Activated CD8-positive, alpha-beta memory T cell treated with anti-CD3 and anti-CD28 coated beads, Interleukin-2, amount 50 U/mL, for 1 hour (primary cell): ENCODE data around the gene ZC3H7B.
"Not testable (repeated sequence)": the region's sequence is repeated elsewhere in the genome, so short reads cannot be mapped to it uniquely, and the experiment has no call there.

Experiments
- DNase-seq: peaks from one replicate; pipeline ENCODE4 v3.0.0-alpha.2; 2020; ENCODE audit errors: extremely low read depth

The ZC3H7B gene, protein sequence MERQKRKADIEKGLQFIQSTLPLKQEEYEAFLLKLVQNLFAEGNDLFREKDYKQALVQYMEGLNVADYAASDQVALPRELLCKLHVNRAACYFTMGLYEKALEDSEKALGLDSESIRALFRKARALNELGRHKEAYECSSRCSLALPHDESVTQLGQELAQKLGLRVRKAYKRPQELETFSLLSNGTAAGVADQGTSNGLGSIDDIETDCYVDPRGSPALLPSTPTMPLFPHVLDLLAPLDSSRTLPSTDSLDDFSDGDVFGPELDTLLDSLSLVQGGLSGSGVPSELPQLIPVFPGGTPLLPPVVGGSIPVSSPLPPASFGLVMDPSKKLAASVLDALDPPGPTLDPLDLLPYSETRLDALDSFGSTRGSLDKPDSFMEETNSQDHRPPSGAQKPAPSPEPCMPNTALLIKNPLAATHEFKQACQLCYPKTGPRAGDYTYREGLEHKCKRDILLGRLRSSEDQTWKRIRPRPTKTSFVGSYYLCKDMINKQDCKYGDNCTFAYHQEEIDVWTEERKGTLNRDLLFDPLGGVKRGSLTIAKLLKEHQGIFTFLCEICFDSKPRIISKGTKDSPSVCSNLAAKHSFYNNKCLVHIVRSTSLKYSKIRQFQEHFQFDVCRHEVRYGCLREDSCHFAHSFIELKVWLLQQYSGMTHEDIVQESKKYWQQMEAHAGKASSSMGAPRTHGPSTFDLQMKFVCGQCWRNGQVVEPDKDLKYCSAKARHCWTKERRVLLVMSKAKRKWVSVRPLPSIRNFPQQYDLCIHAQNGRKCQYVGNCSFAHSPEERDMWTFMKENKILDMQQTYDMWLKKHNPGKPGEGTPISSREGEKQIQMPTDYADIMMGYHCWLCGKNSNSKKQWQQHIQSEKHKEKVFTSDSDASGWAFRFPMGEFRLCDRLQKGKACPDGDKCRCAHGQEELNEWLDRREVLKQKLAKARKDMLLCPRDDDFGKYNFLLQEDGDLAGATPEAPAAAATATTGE

DNA sequence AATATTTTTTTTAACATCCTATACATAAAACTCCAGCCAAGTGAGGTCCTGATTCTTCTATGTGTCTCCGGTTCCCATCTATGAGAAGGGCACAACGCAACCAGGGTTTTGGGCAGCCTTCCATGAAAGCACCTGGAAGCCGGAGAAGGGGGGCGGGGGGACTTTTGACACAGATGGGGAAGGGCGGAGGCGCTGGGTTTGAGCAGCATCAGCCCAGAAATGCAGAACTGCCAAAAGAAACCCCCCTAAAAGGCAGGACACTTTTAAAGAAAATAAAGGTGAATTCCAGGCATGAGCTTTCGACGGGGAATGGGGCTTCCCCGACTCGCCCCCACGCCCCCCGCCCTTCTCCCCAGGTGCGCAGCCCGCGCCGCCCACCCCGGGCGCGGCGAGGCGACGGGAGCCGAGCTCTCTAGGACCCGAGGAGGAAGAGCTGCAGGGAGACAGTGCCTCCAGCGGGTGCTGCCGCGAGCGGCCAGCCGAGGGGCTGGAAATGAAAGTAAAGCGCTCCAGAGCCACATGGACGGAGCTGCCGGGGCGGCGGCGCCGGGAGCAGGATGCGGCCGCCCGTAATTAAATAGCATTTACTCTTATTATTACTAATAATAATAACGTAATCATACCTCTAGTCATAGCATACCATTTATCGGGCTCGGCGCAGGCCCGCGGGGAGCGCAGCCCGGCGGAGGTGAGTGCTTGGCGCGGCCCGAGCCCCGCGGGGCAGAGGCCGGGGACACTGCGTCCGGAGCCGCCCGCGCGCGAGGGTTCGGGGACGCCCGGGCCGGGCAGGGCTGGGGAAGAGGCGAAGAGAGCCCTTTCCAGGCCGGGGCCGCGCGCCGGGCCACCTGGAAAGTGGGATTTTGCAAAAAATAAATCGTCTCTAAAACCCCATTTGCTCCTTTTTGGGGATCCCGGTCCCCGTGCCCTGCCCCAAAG lies at the start of gene ZC3H7B:
Gene ZC3H7B, plus strand, starts transcription at position 441 of the 936 bp plus-strand sequence. CDS start 19,136 bp downstream, outside the sequence.
- DNase-seq, result peak; percentile 42

DNA sequence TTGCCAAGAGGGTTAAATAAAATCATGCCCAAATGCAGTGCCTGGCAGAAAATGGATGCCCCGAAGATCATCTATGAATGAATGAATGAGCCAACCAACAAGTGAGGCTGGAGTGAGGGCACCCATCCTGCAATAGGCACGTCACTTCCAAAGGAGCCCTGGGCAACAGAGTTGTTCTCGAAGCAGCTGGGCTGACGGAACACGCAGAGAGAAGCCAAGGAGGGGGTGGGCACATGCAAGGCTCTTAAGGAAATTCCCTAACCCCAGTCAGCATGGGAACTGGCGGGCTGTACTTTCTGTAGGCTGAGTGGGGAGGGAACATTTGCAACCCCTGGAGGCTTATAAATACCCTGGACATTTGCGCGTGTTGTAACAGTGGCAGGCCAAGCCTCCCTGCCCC lies 49.0 kb upstream of the ZC3H7B start:
- no peak for DNase-seq

DNA sequence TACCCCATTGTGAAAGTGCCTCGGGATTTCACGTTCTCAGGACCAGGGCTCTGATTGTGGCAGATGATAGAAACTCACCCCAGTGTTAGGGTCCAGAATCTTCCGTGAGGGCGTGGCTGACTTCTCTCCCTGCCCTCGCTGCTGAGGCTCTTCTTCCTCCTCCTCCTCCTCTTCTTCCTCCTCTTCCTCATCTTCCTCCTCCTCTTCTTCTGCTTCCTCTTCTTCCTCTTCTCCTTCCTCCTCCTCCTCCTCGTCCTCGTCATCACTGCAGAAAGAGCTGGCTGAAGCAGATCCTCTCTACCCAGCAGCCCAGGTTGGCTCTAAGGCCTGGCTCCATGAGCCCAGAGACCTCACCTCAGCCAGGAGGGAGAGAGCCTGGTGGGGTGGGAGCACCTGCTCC lies 47.1 kb upstream of the ZC3H7B start:
- no peak for DNase-seq

DNA sequence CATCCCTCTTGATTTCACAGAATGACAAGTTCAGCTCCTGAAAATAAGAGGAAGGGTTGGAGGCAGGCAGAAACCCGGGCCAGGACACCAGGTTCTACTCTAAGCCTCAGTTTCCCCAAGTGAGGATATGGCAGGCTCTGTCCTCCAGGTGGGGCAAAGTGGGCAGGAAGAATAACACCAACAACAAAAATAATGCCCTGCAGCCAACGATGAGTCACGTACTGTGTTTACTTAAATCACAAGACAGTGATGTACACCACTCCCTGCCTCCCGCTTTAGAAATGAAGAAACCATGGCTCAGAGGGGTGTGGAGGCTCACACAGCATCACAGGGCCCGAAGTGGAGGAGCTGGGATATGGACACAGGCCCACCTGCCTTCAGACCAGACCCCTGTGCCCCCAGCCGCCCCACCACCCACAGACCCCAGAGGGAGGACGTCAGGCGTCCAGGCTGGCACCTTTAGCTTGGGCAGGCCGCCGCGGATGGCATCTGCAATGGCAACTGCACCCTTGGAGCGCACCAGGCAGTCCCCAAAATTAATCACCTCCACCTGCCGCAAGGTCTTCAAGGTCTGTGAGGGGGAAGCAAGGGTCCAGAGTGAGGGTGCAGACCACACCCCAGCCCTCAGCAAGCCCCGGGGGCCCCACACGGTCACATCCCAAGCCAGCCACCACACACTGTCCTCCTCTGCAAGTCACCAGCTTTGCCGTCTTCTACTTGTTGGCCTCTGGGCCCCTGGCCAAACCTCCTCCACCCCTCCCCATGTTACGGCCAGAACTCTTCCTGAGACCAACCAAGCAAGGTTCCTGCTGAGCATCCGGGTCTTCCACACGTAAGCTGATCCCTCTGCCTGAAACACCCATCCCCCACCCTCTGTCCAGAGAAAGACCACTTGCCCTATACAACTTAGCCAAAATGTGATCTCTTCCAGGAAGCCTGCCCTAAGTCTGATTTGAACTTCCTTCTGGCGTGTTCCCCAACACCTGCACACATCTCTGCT lies 44.8 kb upstream of the ZC3H7B start:
- no peak for DNase-seq

DNA sequence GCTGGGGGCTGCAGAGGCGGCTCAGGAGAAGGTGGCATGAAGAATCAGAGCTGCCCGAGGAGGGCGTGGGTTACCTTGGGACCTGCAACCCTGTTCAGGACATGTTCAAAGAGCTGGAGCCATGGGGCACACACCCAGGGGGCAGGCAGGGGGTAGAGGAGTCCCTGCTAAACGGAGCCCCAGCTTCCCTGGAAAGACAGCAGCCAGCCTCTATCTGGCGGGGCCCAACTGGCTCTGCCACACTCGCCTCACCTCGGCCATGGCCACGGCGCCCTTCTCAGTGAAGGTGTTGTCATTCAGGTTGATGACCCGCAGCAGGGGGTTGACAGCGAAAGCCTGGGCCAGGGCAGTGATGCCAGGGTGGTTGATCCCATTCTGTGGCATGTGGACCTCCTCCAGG lies 43.6 kb upstream of the ZC3H7B start:
- no peak for DNase-seq

DNA sequence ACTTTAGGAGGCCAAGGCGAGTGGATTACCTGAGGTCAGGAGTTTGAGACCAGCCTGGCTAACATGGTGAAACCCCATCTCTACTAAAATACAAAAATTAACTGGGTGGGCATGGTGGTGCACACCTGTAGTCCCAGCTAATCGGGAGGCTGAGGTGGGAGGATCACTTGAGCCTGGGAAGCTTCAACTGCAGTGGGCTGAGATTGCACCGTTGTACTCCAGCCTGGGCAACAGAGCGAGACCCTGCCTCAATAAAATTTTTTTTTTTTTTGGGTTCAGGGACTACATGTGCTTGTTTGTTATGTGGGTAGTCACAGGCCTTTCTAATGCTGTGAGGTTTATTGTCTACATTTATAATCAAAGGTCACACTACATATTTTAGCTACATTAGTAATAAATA lies 41.6 kb upstream of the ZC3H7B start:
- not testable (repeated sequence) for DNase-seq

DNA sequence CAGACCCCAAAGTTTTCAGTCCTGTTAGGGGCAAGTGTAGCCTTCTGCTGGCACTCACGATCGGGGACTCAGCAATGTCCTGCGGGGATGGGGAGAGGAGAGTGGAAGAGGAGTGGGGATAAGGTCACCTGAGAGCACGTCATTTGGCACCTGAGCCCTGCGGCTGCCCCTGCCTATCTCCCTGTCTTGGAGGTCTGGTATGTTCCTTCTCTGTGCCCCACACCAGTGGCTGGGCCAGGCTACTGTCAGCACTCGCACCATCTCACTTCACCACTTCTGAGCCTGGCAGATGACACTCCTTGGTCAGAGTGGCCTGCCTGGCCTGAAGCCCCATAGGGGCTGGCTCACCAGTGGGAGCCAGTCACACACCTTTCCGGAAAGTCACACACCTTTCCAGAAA lies 40.5 kb upstream of the ZC3H7B start:
- DNase-seq, result no peak

DNA sequence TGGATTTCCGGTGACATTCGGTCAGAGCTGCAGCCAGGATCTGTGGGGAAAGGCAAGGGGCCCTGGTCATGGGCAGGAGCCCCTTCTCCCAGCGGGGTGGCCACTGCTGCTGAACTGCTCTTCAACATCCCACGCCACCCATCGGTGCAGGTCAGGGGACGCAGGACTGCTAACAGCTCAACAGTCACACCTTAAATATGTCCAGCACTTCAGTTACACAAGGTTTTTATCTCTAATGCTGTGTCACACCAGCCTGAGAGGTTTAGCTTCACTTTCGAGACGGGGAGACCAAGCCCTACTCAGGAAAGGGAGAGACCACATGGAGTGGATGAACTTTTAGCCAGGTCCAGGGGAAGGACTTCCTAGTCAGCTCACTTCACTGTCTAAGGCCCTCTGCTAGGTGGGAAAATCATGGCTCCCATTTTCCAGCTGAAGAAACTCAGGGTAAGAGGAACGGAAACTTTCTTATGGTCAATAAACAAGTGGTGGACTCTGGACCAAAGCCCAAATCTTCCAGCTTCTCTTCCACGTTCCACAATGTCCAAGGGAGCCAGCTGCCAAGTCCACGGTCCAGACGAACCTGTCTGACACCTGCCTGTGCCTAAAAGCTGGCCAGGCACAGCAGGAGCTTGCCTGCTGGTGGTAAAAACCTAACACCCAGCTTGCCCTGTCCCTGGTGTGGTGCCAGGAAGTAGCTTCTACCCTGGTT lies 39.6 kb upstream of the ZC3H7B start:
- no peak for DNase-seq

DNA sequence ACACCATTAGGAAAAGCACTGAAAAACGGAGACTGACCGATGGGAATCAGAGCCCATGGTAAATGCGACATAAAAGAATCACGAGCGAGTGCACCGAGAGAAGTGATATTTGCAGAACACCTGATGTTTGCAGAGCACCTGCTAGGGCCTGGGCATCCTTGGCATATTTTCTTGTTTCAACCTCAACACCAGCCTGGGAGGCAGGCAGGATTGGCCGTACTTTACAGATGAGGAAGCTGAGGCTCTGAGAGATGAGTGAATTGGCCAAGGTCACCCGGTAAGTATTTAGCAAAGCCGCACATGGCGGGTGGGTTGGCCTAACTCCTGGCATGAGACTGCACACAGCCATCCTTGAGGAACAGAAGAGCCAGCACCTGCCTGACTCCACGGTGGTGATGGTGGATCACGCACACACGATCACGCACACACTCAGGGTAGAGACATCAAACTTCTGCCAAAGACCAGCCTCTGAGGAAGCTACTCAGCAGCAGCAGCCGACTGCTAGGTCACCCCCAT lies 39.0 kb upstream of the ZC3H7B start:
- no peak for DNase-seq

DNA sequence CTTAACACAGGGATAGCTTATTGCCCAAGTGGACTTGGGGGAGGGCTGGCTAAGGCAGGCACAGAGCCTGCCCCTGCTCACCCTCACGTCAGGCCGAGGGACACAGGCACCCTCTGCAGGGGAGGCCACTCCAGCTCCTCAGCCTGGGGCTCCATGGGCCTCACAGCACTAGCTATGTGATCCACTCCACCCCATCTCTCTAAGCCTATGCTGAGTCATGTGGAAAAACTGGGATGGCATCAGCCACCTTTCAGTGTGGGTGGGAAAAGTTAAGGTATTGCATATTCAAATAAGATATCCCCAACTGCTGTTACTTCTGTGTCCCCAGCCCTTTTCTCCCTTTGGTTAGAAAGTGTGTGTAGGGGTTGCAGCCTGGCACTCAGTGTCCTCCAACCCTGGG lies 37.6 kb upstream of the ZC3H7B start:
- DNase-seq, result no peak

DNA sequence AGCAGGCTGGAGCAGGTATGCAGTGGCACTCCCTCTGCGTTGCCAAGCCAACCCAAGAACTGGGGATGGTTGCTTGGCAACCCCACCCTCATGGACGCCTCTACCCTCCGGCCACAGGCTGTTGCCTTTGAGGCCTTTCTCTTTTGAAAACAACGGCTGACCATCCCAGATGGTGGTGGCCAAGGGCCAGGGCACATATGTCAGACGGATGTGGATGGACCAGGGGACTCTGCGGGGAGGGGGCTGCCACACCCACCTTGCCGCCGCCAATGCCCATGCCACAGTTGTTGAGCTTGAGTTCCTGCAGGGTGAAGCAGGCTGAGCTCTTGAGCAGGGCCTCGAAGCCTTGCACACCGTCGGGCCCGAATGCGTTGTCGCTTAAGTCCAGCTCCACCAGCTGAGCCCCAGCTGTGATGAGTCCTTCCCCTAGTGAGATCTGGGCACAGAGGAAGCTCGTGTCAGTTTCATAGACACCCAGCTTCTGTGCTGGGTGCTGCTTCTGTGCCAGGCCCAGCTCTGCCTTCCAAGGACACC lies 36.9 kb upstream of the ZC3H7B start:
- no peak for DNase-seq

DNA sequence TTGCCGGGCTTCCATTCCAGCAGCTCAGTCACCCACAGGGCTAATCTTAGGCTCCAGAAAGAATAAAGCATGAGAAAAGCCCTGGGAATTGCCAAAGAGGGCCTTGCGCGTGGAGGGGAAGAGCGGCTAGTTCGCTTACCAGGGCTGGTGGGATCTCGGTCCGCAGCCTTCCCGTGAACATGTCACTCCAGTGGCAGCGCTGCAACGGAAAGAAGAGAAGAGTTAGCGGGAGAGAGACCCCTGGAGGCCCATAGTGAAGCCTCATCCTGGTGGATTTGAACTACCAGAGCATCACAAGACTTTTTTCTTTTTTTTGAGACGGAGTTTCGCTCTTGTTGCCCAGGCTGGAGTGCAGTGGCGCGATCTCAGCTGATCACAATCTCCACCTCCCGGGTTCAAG lies 33.4 kb upstream of the ZC3H7B start:
- no peak for DNase-seq

DNA sequence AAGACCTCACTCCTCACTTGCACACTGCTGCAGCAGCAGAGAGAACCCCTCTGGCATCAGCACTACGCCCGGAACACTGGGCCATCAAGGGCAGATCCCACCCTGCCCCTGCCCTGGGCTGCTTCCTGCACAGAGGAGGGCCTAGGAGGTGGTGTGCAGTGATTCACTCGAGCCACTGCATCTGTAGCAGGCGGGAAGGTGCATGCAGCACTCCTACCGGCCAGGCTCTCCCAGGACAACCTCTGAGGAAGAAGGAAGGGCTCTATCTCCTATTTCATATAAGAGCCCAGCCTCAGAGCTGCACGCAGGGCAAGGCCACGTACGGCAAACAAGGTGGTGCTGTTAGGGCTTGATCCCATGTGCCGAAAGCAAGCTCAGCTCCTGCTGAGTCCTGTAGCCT lies 29.5 kb upstream of the ZC3H7B start:
- DNase-seq, result no peak

DNA sequence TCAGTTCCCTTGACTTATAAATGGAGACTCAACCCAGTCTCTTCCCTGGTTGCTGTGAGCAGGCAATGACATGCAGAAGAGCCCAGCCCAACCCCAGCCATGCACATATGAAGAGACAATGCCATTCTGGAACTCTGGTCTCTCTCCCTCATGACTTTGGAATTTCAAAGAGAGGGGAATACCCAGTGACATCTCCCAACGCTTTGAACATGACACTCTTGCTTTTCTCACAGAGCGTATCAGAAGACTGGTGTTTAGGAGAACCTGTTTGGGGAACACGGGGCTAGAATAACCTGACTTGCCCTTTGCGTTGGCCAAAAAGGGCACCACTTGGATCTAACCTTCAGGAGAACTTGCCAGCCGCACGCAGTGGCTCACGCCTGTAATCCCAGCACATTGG lies 28.2 kb upstream of the ZC3H7B start:
- DNase-seq, result no peak

DNA sequence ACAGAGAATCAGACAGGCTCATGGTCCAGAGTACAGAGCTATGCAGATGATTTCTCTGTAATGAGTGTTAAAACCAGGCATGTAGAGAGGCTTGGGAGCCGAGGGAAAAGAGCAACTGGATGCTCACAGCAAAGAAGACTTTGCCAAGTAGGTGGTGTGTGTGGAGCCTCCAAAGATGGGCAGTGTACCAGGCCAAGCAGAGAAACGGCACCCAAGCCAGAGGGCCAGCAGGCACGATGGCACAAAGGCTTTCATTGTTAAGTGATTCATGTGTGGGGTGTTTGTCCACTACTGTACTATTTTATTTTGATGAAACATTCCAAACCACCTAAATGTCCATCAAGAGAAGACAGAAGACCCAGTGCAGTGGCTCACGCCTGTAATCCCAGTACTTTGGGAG lies 26.5 kb upstream of the ZC3H7B start:
- DNase-seq, result no peak

DNA sequence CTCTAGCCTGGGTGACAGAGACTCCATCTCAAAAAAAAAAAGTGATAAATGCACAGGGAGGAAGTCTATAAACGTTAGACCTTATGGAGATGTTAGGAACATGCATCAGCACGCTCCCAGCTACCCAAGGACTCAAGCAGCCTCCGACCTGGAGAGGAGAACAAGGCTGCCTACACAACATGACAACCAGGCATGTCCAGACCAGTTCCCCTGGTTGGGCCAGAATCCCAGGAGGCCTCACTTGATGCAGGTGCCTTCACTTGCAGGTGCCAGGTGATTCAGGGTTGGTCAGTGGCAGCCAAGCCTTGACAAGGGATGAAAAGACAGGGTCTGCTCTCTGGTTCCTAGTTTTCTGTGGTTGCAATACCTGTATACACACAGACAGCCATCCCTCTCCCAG lies 21.3 kb upstream of the ZC3H7B start:
- no peak for DNase-seq

DNA sequence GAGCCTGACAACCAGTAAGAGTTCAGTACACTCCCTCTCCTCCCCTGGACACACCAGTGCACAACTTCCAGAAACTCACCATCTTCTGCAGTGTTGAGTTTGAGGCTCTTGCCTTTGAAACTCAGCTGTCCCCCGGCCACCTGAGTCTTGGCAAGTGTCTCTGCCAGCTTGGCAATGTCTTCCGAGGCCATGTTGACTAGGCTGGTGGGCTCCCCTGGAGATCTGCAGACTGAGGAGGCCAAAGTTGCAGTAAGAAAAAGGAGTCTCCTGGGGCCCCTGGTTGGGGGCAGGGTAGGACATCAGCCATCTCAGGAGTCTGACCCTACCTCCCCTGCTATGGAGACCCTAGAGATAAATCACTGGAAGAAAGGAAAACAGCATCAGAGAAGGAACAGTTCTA lies 20.5 kb upstream of the ZC3H7B start:
- no peak for DNase-seq

DNA sequence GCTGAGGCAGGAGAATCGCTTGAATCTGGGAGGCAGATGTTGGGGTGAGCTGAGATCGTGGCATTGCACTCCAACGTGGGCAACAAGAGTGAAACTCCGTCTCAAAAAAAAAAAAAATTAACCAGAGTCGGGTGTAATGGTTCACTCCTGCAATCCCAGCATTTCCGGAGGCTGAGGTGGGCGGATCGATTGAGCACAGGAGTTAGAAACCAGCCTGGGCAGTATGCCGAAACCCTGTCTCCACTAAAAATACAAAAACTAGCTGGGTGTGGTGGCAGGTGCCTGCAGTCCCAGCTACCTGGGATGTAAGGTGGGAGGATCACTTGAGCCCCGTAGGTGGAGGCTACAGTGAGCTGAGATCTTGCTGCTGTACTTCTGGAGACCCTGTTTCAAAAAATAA lies 16.9 kb upstream of the ZC3H7B start:
- no peak for DNase-seq

DNA sequence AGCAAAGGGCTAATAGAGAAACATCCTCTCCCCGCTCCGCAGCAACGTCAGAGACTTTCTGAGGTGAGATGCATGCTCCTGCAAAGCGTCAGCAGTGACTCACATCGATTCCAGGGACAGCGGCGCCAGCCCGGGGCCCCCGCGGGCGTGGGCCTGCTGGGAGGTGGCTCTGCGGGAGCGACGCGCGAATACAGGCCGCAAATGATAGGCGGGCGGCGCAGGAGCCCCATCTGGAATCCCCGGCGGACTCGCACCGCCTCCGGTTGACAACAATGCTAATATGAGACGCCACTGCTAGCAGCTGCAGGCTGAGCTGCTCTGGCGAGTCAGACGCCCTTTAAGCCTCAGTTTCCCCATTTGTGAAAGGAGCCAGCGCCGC lies 15.9 kb upstream of the ZC3H7B start:
- DNase-seq, result peak; percentile 74
